Activated CD4-positive, alpha-beta T cell treated with anti-CD3 and anti-CD28 coated beads for 48 hours (primary cell): ENCODE results near the gene GPC2.

ENCODE experiments used
- DNase-seq: peaks from one replicate; pipeline ENCODE4 v3.0.0-alpha.2; 2020

GPC2 gene

GRCh38 chr7:100166970-100167911, 9.9 kb downstream of the GPC2 start:
- no peak for DNase-seq

GRCh38 chr7:100166317-100166940, 10.8 kb downstream of the GPC2 start:
- peak; percentile 63 for DNase-seq

- no peak for DNase-seq
Observed at GRCh38 chr7:100163871-100164270, 13.3 kb downstream of the GPC2 start.

GRCh38 chr7:100163006-100163531, 14.1 kb downstream of the GPC2 start:
- DNase-seq, result no peak

GRCh38 chr7:100160067-100160466, 17.1 kb downstream of the GPC2 start:
- no peak for DNase-seq

- DNase-seq, result no peak
Observed at GRCh38 chr7:100159099-100159623, 18.0 kb downstream of the GPC2 start.

- peak; percentile 96 for DNase-seq
Observed at GRCh38 chr7:100158229-100159098, 18.7 kb downstream of the GPC2 start, which contains the start of gene TRAPPC14. TRAPPC14 (minus strand) TSS chr7:100158723; CDS start chr7:100158499, 224 bp downstream.

- DNase-seq, result no peak
Observed at GRCh38 chr7:100157334-100158228, 19.6 kb downstream of the GPC2 start.

- no peak for DNase-seq
Observed at GRCh38 chr7:100157069-100157333, 20.2 kb downstream of the GPC2 start.

GRCh38 chr7:100156331-100157068, 20.7 kb downstream of the GPC2 start:
- no peak for DNase-seq

- no peak for DNase-seq
Observed at GRCh38 chr7:100155553-100156317, 21.4 kb downstream of the GPC2 start.

- DNase-seq, result no peak
Observed at GRCh38 chr7:100154651-100155491, 22.3 kb downstream of the GPC2 start.

- DNase-seq, result no peak
Observed at GRCh38 chr7:100153708-100154535, 23.3 kb downstream of the GPC2 start.

- DNase-seq, result no peak
Observed at GRCh38 chr7:100152937-100153666, 24.1 kb downstream of the GPC2 start.

- no peak for DNase-seq
Observed at GRCh38 chr7:100152404-100152803, 24.8 kb downstream of the GPC2 start.

GRCh38 chr7:100148559-100149328, 28.4 kb downstream of the GPC2 start, which contains the start of gene LAMTOR4:
LAMTOR4 (plus strand) TSS chr7:100148918; CDS start chr7:100148973, 55 bp downstream.
- peak; percentile 99 for DNase-seq

GRCh38 chr7:100148225-100148558, 29.0 kb downstream of the GPC2 start:
- DNase-seq, result no peak
